Stimulated activated CD4-positive, alpha-beta T cell treated with anti-CD3 and anti-CD28 coated beads, Interleukin-4, amount 100 ng/mL, for 48 hours (primary cell): ENCODE data around the gene KRTAP5-3.

Experiments
- DNase-seq, 2 donors: peaks; one replicate each; pipeline ENCODE4 v3.0.0-alpha.2; 2020; ENCODE audit warnings: low read depth in 2 of 2

Gene KRTAP5-3

DNA sequence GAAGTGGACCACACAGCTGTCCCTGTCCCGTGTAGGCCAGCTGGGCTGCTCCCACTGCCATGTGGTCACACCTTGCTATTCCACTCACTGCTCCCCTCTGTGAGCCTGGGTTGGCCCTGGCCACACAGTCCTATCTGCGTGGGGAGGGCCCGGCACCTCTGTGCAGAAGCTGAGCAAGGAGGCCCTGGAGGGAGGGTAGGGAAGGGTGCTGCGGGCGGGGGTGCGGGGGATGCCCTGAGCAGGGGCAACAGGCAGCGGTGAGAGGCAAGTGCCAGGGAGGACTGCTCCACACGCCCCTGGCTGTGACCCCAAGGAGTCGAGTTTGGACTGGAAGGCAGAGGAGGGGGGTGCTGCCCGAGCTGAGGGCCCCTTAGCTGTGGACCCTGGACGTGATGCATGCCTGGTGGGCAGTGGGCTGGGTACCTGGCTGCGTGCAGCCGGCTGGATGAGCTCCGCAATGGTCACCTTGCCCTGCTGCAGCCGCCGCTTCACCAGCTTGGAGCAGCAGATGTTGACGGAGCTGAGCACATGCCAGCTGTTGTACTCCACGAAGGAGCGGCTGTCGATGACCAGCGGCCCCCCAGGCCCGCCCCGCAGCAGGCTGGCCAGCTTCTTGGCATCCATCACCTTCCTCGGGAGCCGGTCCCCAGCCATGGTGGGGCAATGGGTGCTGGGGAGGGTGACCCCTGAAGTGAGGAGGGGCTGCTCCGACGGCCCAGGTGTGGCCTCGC is 42.9 kb downstream of the KRTAP5-3 start:
- DNase-seq = no peak

DNA sequence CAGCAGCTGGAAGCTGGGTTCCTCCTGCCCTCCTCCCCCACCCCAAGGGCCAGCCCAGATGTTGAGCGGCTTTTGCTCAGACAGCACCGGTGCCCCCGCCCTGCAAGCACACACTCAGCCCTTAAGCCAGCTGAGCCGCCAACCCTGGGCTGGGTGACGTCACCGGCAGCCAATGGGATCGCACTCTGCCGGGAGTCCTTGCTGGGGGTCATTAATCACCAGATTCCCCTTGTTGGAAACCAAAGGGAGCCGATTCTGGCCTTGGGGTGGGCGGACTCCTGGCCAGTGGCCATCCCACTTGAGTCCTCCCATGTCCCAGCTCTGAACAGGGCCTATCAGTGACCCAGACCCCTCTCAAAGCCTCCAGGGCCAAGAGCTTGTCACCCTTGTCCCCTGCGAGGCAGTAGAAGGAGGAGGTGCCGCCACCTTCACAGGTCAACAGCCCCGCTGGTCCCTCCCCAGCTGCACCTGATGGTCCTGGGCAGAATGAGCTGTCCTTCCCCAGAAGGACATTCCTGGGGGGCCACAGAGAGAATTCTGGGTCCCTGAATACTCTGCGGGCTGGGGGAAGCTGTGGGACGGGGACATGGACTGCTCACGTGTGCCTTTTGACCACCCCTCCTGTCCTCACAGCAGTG is 43.6 kb downstream of the KRTAP5-3 start:
- DNase-seq = no peak

- DNase-seq = no peak
Measured at GRCh38 chr11:1563697-1564534, 44.3 kb downstream of the KRTAP5-3 start.

DNA sequence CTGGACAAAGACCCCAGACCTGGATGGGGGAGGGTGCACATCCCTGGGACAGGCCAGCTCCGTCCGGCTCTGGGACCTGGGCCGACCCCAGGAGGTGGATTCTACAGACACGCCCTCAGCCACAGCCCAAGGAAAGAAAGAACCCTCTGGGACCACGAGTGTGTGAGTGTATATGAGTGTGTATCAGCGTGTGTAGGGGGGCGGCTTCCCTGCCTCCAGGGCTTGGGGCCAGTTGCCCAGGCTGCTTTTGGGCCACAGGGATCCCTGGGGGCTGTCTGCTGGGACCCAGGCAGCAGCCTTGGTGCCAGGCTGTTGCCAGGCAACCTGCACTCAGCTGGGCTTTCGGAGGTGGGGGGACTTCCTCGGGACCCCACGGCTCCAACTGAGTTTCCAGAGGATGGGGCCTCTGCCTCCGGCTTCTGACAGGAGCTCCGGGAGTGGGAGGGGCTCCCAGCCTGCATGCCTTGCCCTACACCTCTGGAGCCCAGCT is 45.1 kb downstream of the KRTAP5-3 start:
- no peak for DNase-seq

DNA sequence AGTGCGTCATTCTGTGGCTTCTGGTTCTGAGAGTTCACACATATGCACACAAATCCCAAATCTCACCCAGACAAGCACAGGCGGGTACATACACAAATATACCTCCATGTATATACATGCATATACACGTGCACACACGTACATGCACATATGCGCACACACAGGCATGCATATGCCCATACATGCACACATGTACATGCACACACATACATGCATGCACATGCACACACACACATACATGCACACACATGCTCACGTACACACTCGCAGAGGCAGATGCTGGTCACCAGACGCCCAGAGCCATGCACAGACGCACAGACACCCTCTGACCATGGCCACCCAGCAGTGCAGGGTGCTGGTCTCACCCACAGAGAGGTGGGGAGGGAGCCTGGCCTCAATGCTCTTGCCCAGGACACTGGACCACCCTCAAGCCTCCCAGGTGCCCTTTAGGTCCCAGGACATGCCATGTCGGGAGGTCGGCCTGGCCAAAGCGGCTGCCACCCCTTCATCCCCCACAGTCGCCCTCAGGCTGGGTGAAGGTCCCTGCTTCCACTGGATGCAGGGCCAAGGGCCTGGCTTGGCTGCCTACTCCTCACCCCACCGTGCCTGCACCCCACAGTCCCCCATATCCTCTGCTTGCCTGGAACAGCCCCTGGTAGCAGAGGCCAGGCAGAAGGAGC is 45.7 kb downstream of the KRTAP5-3 start:
- DNase-seq = no peak

- DNase-seq = no peak
Measured at GRCh38 chr11:1561955-1562354, 46.3 kb downstream of the KRTAP5-3 start.

DNA sequence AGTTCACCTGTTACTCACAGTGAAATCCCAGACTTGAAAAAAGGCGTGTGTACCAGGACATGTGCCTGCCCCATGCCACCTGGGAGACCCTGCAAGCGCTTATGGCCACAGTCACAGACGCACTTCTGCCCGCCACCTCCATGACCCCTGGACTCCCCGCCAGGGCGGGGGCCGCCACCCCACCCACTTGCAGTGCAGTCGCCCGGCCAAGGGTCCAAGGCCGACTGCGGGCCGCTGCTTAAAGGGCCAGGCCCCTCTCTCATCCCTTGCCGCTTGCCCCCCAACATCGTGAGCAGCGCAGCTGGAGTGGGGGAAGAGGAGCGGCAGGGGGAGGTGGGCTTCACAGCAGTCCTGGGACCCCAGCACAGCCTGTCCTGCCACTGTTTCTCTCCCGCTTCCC is 47.0 kb downstream of the KRTAP5-3 start:
- DNase-seq = no peak

- no peak for DNase-seq
Measured at GRCh38 chr11:1560649-1561251, 47.5 kb downstream of the KRTAP5-3 start.

GRCh38 chr11:1560002-1560648 is 48.1 kb downstream of the KRTAP5-3 start:
- no peak for DNase-seq

DNA sequence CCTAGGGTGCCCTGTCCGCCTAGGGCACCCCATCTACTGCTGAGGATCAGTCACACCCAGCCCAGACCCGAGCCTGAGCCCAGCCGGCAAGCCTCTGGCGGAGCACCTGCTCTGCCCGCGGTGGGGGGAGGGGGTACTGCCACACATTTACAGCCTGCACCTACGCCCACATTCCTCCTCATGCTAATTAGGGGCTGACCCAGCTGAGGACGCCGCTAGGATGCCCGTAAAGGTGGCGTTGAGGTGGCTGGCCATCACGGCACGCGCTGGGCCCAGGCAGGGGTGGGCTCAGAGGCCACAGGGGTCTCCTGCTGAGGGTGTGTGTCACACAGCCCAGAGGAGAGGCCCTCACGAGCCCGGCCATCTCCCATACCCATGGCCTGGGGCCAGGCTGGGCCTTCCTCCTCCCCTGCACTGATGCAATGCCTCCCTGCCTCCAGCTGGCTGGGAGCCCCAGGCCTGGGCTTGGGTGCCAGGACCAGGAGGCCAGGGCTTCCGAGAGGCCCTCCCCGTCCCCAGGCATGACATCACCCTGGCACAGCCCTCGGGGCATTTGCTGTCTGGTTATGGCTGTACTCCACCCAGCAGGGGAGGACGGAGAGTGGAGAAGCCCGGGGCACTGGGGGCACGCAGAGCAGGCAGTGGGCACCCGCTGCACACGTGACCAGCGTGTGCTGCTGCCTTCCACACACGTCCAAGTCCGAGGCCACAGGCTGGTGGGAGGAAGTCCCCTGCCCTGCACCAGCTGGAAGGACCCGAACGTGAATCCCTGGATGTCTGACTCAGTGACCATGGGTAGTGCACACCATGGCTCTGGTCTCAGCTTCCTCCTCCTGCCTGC is 48.9 kb downstream of the KRTAP5-3 start:
- no peak for DNase-seq

- no peak for DNase-seq
Measured at GRCh38 chr11:1558775-1559110, 49.5 kb downstream of the KRTAP5-3 start.

- DNase-seq = no peak
Measured at GRCh38 chr11:1557904-1558774, 50.1 kb downstream of the KRTAP5-3 start.
